ENCODE data around the gene LYSET.

- TF ChIP-seq CTCF (IDR thresholded peaks at IDR 0.05) (no peak), POLR2A (IDR thresholded peaks at IDR 0.05) (no peak), POLR2AphosphoS5 (IDR thresholded peaks at IDR 0.05) (no peak)
Measured at GRCh38 chr14:93195316-93195999, 10.3 kb downstream of the LYSET start.
